IPS DF 6.9 (cell line): ENCODE results near the gene PRDM7.
A peak's percentile ranks its signal among the peaks of the same experiment; 100 is the strongest.
"Not testable (repeated sequence)": the region's sequence is repeated elsewhere in the genome, so short reads cannot be mapped to it uniquely, and the experiment has no call there.

Experiments
- DNase-seq: peaks from one replicate; pipeline ENCODE4 v3.0.0-alpha.2; 2013; ENCODE audit warnings: low read depth, low spot score
- H3K27ac ChIP-seq: one replicate; pipeline ENCODE4 v1.5.1; 2013; ENCODE audit warnings: low read length, control low read depth
- H3K27me3 ChIP-seq: 2 replicates; pipeline ENCODE4 v1.6.1; 2013; ENCODE audit warnings: mild to moderate bottlenecking, low read length; ENCODE audit not compliant: control insufficient read depth, insufficient read depth
- H3K36me3 ChIP-seq: 2 replicates; pipeline ENCODE4 v1.6.1; 2013; ENCODE audit warnings: low read length; ENCODE audit not compliant: control insufficient read depth, insufficient read depth
- H3K4me1 ChIP-seq: 2 replicates; pipeline ENCODE4 v1.6.1; 2013; ENCODE audit warnings: low read length; ENCODE audit not compliant: control insufficient read depth, insufficient read depth
- H3K4me3 ChIP-seq: 2 replicates; pipeline ENCODE4 v1.5.1; 2013; ENCODE audit warnings: mild to moderate bottlenecking, low read length
- H3K9me3 ChIP-seq: 2 replicates; pipeline ENCODE4 v1.6.1; 2013; ENCODE audit warnings: low read length, inconsistent platforms; ENCODE audit not compliant: control insufficient read depth, insufficient read depth
- WGBS: extraction: QIAGEN DNeasy Blood & Tissue Kit; methylation state at CpG from one replicate; pipeline ENCODE4 v1.1.7; 2013; ENCODE audit warnings: mixed read lengths, missing lambda C conversion rate; ENCODE audit not compliant: insufficient read length, insufficient coverage; 5-methylcytosine and 5-hydroxymethylcytosine counted together

Gene PRDM7

GRCh38 chr16:90077240-90077756 lies at the start of gene PRDM7:
Gene PRDM7 (minus strand): TSS chr16:90077331. CDS start chr16:90075910, 1,421 bp downstream.
- Histone ChIP-seq H3K4me3 (peak within 1 kb of the TSS; percentile 26; the same call in 1 of the 2 replicates), H3K4me1 (peaks cover 4% of the 10 kb centered on the region; the same call in 1 of the 2 replicates), H3K9me3 (no peaks in the 10 kb centered on the region), H3K36me3 (no peaks in the 10 kb centered on the region), H3K27ac (no peak within 1 kb of the TSS), H3K27me3 (peaks cover 11% of the 10 kb centered on the region; the same call in 1 of the 2 replicates)
- DNase-seq, result peak; percentile 98
- no CpG with 5 or more reads among the region's 32 CpGs for WGBS

DNA sequence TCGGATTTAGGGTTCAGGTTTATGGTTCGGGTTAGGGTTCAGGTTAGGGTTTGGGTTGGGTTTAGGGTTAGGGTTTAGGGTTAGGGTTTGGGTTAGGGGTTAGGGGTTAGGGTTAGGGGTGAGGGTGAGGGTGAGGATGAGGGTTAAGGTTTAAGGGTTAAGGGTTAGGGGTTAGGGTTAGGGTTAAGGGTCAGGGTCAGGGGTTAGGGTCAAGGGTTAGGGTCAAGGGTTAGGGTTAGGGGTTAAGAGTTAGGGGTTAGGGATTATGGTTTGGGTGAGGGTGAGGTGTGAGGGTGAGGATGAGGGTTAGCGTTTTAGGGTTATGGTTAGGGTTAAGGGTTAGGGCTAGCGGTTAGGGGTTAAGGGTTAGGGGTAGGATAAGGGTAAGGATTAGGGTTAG lies 44.7 kb upstream of the PRDM7 start:
- not testable (repeated sequence) for H3K27ac ChIP-seq, H3K27me3 ChIP-seq, DNase-seq, H3K36me3 ChIP-seq, H3K4me1 ChIP-seq, H3K4me3 ChIP-seq, H3K9me3 ChIP-seq
- no CpG with 5 or more reads among the region's 4 CpGs for WGBS

DNA sequence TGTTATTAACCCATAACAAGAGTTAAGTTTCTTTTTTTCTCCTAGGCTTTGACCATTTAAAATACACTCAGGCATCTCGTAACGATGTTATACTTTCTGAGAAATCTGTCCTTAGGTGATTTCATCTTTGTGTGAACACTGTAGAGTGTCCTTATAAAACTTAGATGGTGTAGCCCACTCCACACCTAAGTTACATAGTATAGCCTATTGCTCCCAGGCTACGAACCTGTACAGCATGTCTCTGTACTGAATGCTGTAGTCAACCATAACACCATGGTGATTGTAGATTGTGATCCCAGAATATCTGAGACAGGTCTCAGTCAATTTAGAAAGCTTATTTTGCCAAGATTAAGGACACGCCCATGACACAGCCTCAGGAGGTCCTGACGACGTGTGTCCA lies 30.5 kb upstream of the PRDM7 start:
- not testable (repeated sequence) for H3K36me3 ChIP-seq, H3K4me1 ChIP-seq, H3K4me3 ChIP-seq, H3K27me3 ChIP-seq, H3K9me3 ChIP-seq, DNase-seq, H3K27ac ChIP-seq
- WGBS, result no CpG with 5 or more reads among the region's 6 CpGs

GRCh38 chr16:90107060-90107459 lies 29.9 kb upstream of the PRDM7 start:
- WGBS, result no CpG with 5 or more reads among the region's 13 CpGs
- not testable (repeated sequence) for DNase-seq, H3K4me3 ChIP-seq

DNA sequence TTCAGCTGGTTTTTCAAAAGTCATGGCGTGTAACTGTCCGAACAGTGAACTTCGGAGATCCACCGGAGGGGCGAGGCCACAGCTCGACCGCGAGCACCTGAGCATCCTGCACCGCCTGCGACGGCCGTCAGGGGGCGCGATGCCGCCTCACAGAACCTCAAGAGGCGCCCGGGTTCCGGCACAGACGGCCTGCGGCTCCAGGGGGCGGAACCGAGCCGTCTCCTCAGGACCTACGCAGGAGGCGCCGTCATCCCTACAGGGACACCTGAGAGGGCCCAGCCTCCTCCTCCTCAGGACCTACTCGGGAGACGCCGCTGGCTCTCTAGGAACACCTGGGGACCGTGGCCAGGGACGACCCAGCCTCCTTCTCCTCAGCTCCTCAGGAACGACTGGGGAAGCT lies 29.1 kb upstream of the PRDM7 start:
- not testable (repeated sequence) for H3K27ac ChIP-seq, H3K36me3 ChIP-seq, H3K27me3 ChIP-seq, H3K4me3 ChIP-seq, H3K9me3 ChIP-seq, DNase-seq, H3K4me1 ChIP-seq
- no CpG with 5 or more reads among the region's 32 CpGs for WGBS

More at GRCh38 chr16:90107060-90107459, 29.9 kb upstream of the PRDM7 start:
- H3K27ac ChIP-seq, H3K4me1 ChIP-seq, H3K36me3 ChIP-seq, H3K27me3 ChIP-seq, H3K9me3 ChIP-seq: not testable (repeated sequence)

DNA sequence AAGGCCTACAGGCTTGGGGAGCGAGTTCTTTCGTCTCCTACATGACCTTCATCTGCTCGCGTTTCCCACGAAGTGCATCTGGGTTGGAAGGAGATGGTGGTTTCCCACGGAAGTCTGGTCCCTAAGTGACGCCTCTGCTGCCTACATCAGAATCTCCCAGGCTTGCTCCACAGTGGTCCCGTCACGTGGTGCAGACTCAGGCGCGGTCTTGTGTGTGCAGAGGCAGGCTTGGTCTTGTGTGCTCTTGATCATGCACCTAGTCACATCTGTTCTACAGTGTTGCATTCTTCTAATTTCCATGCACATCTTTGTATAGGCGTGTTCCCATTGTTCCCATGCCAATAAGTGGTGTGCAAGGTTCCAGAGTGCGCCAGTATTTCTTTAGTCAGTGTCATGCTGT lies 27.6 kb upstream of the PRDM7 start:
- not testable (repeated sequence) for H3K4me1 ChIP-seq, DNase-seq, H3K9me3 ChIP-seq, H3K4me3 ChIP-seq, H3K27me3 ChIP-seq, H3K27ac ChIP-seq, H3K36me3 ChIP-seq
- WGBS, result no CpG with 5 or more reads among the region's 13 CpGs

GRCh38 chr16:90102086-90102884 lies 25.2 kb upstream of the PRDM7 start:
- H3K4me3 ChIP-seq, DNase-seq, H3K4me1 ChIP-seq, H3K36me3 ChIP-seq, H3K9me3 ChIP-seq, H3K27ac ChIP-seq, H3K27me3 ChIP-seq: not testable (repeated sequence)
- no CpG with 5 or more reads among the region's 12 CpGs for WGBS

DNA sequence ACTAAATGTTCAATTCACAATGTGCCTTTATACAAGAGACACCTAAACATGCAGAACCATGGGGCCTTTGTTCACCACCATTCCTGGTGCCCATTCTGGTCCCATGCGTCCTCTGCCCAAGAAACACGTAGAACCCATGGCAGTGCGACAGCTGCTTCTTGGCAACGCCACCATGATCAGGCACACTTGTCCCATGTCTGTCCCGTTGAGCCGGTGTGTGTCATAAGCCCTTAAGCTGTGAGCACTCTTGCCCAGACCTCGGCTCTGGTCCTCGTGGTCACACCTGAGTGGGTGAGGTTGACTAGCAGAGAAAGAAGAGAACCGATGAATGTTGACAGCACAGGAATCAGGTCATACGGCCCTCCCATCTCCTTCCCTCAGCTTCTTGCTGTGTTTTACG lies 24.2 kb upstream of the PRDM7 start:
- no CpG with 5 or more reads among the region's 11 CpGs for WGBS
- H3K36me3 ChIP-seq, H3K27me3 ChIP-seq, DNase-seq, H3K4me3 ChIP-seq, H3K4me1 ChIP-seq, H3K27ac ChIP-seq, H3K9me3 ChIP-seq: not testable (repeated sequence)

DNA sequence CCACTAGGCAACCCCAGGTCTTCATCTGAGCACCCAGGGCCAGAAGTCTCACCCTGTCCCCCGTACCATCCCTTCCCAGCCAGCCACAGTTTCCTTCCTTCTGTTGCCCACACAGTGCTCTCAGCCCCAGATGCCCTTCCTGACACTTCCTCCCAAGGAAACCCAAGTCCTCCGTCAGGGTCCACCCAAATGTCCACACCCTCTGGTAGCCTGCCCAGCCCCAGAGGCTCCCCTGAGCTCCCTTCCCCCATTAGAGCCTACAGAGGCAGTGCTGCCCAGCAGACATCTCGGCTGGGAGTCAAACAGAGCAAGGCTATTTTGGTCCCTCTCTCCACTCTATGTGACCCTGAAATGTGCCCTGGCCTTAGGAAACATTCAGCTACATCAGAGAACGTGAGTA lies 23.7 kb upstream of the PRDM7 start:
- not testable (repeated sequence) for H3K36me3 ChIP-seq, H3K27me3 ChIP-seq, H3K27ac ChIP-seq, H3K9me3 ChIP-seq, H3K4me3 ChIP-seq, DNase-seq, H3K4me1 ChIP-seq
- no CpG with 5 or more reads among the region's 4 CpGs for WGBS

DNA sequence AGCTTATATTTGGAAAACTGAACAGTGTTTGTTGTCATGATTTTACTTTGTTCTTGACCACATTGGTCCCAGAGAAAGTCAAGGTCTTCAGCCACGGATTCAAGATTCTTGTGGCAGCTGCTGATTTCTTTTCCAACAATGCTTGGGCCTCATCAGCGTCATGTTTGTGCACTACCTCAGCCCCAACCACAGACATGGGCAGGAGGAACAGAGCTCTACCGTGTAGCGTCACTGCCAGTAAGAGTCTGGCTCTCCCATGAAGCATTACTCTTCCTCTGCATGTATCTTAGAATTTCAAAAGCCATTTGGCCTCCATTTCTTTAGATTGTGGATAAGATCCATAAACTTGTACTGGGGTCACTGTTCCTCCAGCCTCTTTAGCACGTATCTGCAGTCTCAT lies 23.1 kb upstream of the PRDM7 start:
- H3K36me3 ChIP-seq, H3K4me1 ChIP-seq, H3K27ac ChIP-seq, DNase-seq, H3K4me3 ChIP-seq, H3K27me3 ChIP-seq, H3K9me3 ChIP-seq: not testable (repeated sequence)
- WGBS, result no CpG with 5 or more reads among the region's 5 CpGs

DNA sequence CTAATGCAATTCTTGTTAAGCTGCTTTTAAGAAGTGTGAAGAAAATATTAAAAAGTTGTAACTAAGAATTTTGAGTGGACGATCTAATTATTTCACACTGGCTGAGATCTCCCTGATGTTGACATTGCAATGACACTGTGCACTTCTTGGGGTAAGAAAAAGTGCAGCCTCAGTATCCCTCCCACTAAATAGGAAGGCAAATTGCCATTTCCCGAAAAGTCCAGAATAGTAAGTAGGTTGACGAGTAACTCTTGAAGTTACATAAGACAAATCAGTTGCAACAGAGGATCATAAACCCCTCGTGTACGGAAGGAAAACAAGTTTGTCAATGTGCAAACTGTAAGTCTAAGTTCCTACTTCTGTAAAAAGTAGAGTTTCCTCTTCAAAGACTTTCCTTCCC lies 21.8 kb upstream of the PRDM7 start:
- WGBS, result no CpG with 5 or more reads among the region's 5 CpGs
- not testable (repeated sequence) for H3K4me3 ChIP-seq, H3K27me3 ChIP-seq, H3K36me3 ChIP-seq, H3K9me3 ChIP-seq, DNase-seq, H3K4me1 ChIP-seq, H3K27ac ChIP-seq
